Glutamatergic neuron (in vitro differentiated cells): ENCODE data around the gene SPOCK2. TPM values are rescaled to one million over a fixed set of nuclear protein-coding genes. Genes with fewer than 3 reads are reported as not detected.

Experiments used
- DNase-seq: peaks from one replicate; pipeline ENCODE4 v3.0.0; 2022
- H3K27ac Mint-ChIP-seq: one replicate; pipeline ENCODE4 v1.8.0; 2020; ENCODE audit warnings: mild to moderate bottlenecking, mixed read lengths, inconsistent platforms; ENCODE audit not compliant: unreplicated experiment
- H3K27me3 Mint-ChIP-seq: one replicate; pipeline ENCODE4 v1.8.0; 2020; ENCODE audit warnings: mild to moderate bottlenecking, moderate library complexity, mixed read lengths, inconsistent platforms; ENCODE audit not compliant: unreplicated experiment
- H3K36me3 Mint-ChIP-seq: one replicate; pipeline ENCODE4 v1.8.0; 2020; ENCODE audit warnings: mild to moderate bottlenecking, mixed read lengths, inconsistent platforms; ENCODE audit not compliant: unreplicated experiment
- H3K4me1 Mint-ChIP-seq: one replicate; pipeline ENCODE4 v1.8.0; 2020; ENCODE audit warnings: mild to moderate bottlenecking, low read depth, mixed read lengths, inconsistent platforms; ENCODE audit not compliant: unreplicated experiment
- H3K4me3 Mint-ChIP-seq: one replicate; pipeline ENCODE4 v1.8.0; 2020; ENCODE audit warnings: mild to moderate bottlenecking, mixed read lengths, inconsistent platforms; ENCODE audit not compliant: unreplicated experiment
- H3K9me3 Mint-ChIP-seq: one replicate; pipeline ENCODE4 v1.8.0; 2020; ENCODE audit warnings: mild to moderate bottlenecking, moderate library complexity, mixed read lengths, inconsistent platforms; ENCODE audit not compliant: unreplicated experiment
- total RNA-seq: library from RNA; stranded (reverse); fragmentation: NEBNext Ultra II Directional; extraction: Animal tissue kit (Norgen Biotek cat#: 25700); gene quantifications from one replicate; pipeline ENCODE4 v1.2.1, GENCODE V29; 2021; ENCODE audit not compliant: unreplicated experiment
- TF ChIP-seq, protein P1 (sequence below): fragments of 200-600 bp; sonication (generic); IDR thresholded peaks from one replicate; pipeline ENCODE4 v1.5.0; 2021; ENCODE audit not compliant: partially characterized antibody, unreplicated experiment

Gene SPOCK2
- total RNA-seq, 1 donor from 2014 or later: 362 TPM

DNA sequence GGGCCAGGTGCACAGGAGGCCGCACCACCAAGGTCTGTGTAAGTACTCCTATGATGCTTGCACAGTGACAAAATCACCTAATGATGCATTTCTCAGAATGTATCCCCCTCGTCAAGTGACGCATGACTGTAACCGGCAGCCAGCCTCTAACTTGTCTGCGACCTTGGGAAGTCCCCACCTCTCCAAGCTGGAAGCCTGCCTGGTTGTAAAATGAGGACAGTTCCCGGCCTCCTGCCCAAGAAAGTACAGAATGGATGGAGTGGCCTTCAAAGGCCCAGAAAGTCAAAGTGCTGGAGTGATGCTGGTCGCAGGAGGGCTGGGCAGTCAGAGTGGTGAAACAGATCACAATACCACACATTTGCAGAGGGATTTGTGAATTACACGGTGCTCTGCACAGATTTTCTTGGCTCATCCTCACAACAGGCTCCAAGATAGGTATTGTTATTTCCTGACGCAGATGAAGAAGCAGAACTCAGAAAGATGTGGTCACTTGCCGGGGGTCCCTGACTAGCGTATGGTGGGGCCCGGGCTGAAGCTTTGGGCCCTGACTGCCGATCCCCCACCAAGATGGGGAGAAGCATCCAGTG, 22.8 kb downstream of the SPOCK2 start:
- Mint-ChIP-seq H3K4me3 (no peak overlapping the region), H3K9me3 (peaks cover 14% of the 10 kb centered on the region), H3K4me1 (peaks cover 20% of the 10 kb centered on the region), H3K27me3 (peaks cover 18% of the 10 kb centered on the region), H3K36me3 (peaks cover 9% of the 10 kb centered on the region), H3K27ac (no peak overlapping the region)
- TF ChIP-seq, protein P1, sequence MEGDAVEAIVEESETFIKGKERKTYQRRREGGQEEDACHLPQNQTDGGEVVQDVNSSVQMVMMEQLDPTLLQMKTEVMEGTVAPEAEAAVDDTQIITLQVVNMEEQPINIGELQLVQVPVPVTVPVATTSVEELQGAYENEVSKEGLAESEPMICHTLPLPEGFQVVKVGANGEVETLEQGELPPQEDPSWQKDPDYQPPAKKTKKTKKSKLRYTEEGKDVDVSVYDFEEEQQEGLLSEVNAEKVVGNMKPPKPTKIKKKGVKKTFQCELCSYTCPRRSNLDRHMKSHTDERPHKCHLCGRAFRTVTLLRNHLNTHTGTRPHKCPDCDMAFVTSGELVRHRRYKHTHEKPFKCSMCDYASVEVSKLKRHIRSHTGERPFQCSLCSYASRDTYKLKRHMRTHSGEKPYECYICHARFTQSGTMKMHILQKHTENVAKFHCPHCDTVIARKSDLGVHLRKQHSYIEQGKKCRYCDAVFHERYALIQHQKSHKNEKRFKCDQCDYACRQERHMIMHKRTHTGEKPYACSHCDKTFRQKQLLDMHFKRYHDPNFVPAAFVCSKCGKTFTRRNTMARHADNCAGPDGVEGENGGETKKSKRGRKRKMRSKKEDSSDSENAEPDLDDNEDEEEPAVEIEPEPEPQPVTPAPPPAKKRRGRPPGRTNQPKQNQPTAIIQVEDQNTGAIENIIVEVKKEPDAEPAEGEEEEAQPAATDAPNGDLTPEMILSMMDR: no peak
- DNase-seq: no peak

DNA sequence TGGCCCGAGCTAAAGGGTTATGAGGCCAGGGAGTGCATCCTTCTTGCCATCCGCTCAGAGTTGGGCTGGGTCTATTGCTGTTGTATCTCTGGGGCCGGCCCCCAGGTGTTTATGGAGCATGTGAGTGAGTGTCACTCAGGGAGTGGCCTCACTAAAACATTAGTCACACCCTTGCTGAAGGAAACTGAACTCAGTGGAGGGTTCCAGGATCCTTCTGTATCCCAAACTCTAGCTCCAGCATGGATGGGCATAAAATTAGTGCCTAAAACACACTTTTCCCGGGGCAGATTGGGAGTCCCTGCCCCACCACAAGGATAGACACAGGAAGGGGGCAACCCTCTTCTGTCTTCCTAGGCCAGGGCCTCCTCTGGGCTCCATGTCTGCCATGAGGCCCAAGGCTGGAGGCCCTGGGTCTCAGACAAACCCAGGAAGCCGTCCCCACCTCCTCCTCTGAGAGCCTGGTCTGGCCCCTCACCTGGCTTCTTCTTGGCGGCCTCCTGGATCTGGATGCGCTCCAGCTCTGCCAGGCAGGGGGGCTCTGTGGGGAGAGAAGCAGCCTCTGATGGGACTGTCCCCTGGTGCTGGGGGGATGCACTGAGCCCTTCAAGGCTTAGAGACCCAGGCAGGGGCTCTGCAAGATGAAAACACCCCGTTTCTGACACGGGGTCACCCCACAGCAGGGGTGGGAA, 24.5 kb downstream of the SPOCK2 start:
- H3K4me1 Mint-ChIP-seq: peaks cover 24% of the 10 kb centered on the region

DNA sequence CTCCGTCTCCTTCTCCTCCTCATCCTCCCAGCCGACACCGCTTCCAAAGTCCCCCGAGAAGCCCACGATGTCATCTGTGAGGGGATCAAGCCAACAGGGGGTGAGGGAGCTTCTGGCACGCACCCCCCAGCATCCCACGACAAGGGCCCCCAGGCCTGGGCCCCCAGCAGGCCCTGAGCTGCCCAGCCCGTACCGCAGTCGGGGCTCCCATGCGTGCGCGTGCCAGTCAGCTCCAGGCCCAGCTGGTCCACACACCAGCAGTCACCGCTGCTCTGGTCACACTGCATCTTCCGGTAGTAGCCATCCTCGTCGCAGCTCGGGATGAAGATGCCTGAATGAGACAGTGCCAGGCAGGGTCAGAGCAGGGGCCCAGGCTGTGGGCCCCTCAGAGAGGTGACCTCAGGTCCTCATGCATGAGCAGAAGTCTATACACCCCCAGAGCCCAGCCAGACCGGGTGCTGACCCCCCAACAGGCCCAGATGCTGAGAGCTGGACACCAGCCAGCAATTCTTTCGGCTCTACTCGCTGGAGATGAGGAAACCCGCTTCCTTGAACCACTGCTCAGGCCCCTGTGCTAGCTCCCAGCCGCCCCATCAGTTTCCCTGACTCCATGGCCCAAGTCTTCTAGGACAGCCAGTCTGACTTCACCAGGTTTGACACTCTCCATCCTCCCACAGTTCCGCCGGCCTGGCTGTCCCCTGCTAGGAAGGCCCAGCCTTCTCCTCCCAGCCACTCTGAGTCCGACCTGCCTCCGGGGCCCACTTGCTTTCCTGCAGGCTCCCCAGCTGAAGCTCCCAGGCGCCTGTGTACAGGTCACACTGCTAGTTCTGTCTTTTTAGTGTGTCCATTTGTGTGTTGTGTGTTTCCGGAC, 25.3 kb downstream of the SPOCK2 start:
- Mint-ChIP-seq H3K4me1 (peaks cover 27% of the 10 kb centered on the region), H3K27me3 (peaks cover 15% of the 10 kb centered on the region), H3K4me3 (no peak overlapping the region), H3K9me3 (peaks cover 23% of the 10 kb centered on the region), H3K27ac (peak overlapping the region; percentile 28), H3K36me3 (peaks cover 4% of the 10 kb centered on the region)
- no peak for DNase-seq
- TF ChIP-seq, protein P1: no peak

More for the DNA sequence above, 24.5 kb downstream of the SPOCK2 start:
- no peak for DNase-seq
- H3K9me3 Mint-ChIP-seq: peaks cover 20% of the 10 kb centered on the region
- TF ChIP-seq, protein P1: no peak
- peaks cover 4% of the 10 kb centered on the region for H3K36me3 Mint-ChIP-seq
- H3K27me3 Mint-ChIP-seq: peaks cover 14% of the 10 kb centered on the region
- peak overlapping the region; percentile 28 for H3K27ac Mint-ChIP-seq
- no peak overlapping the region for H3K4me3 Mint-ChIP-seq

GRCh38 chr10:72062382-72062781, 26.0 kb downstream of the SPOCK2 start:
- Mint-ChIP-seq H3K4me1 (peaks cover 27% of the 10 kb centered on the region), H3K4me3 (no peak overlapping the region), H3K9me3 (peaks cover 26% of the 10 kb centered on the region), H3K27me3 (peaks cover 15% of the 10 kb centered on the region), H3K36me3 (peaks cover 4% of the 10 kb centered on the region), H3K27ac (no peak overlapping the region)
- TF ChIP-seq, protein P1: no peak
- no peak for DNase-seq

DNA sequence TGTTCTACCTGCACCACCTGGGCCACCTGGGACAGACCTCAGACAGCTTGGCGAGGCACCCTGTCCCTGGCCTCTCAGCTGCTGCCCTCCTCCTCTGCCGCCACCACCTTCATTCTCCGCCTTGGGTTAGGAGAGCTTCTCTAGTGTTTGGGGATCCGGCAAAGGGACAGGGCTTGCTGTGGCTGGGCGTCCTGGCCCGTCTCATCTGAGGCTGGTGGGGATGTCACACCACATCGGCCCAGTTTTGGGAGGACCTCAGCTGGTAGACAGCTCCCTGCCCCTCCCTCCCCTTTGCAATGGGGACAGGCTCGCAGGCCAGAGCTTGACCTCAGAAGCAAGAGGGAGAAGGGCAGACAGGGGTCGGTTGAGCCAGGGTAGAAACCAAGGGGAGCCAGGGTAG, 26.4 kb downstream of the SPOCK2 start:
- Mint-ChIP-seq H3K9me3 (peaks cover 26% of the 10 kb centered on the region), H3K4me1 (peaks cover 27% of the 10 kb centered on the region), H3K36me3 (peaks cover 4% of the 10 kb centered on the region), H3K27me3 (peaks cover 15% of the 10 kb centered on the region), H3K27ac (no peak overlapping the region), H3K4me3 (no peak overlapping the region)
- no peak for DNase-seq
- TF ChIP-seq, protein P1: no peak
